HepG2 (cell line): ENCODE data around the gene OAS1. TPM values are rescaled to one million over a fixed set of nuclear protein-coding genes. Genes with fewer than 3 reads are reported as not detected.

Experiments
- ATAC-seq: fragments of 200-7000 bp; cut with Tn5 transposase; 3 replicates; pipeline ENCODE4 v1.9.1; 2020; ENCODE audit warnings: mild to moderate bottlenecking, moderate library complexity
- BruUV-seq: library from RNA; stranded (reverse); fragments of 400-500 nt; replicated peaks from 2 replicates; lab custom pipeline; 2021; lab: Mats Ljungman, UMichigan
- CTCF ChIA-PET: fragments of 300-600 bp; formaldehyde crosslinking; extraction: SDS; loops from one replicate; lab custom pipeline; 2021; ENCODE audit warnings: low total read pairs, inconsistent platforms, low intra/inter-chr PET ratio; lab: Yijun Ruan, JAX
- POLR2A ChIA-PET: fragments of 350-600 bp; sonication (Branson Sonifier 250); formaldehyde crosslinking; loops from one replicate; lab custom pipeline; 2020; ENCODE audit warnings: antibody characterized with exemption, inconsistent platforms; lab: Yijun Ruan, JAX
- DNase-seq: peaks from one replicate; pipeline ENCODE4 v3.0.0-alpha.2; 2015; ENCODE audit warnings: low spot score
- FAIRE-seq: peaks from 3 replicates; lab custom pipeline; 2011; peaks lifted over from hg19 to GRCh38; lab: Jason Lieb, UNC
- H2AFZ ChIP-seq: one replicate; pipeline ENCODE4 v1.6.1; 2011; ENCODE audit warnings: low read length, inconsistent platforms
- H3K27ac ChIP-seq: fragments of 300-600 bp; 3 replicates; pipeline ENCODE4 v1.8.0; 2011; ENCODE audit warnings: mixed run types, mild to moderate bottlenecking, mixed read lengths, low read length, inconsistent platforms; ENCODE audit not compliant: insufficient read depth; ENCODE audit errors: extremely low read length
- H3K27me3 ChIP-seq, 2 experiments: fragments of 200-600 bp in 1 of 2; 2 replicates in 1 of 2; 3 replicates in 1 of 2; pipeline versions ENCODE4 v1.6.0 to v1.8.0; 2011; ENCODE audit warnings: low read length in 2 of 2, mild to moderate bottlenecking in 2 of 2, moderate library complexity in 2 of 2, inconsistent platforms in 1 of 2; ENCODE audit not compliant: insufficient read depth in 2 of 2, control insufficient read depth in 1 of 2
- H3K36me3 ChIP-seq, 2 experiments: fragments of 200-600 bp in 1 of 2; replicated peaks in 1 of 2; 2 replicates in 1 of 2; 3 replicates in 1 of 2; pipeline versions ENCODE4 v1.5.1 to v1.8.0; 2011; ENCODE audit warnings: low read length in 2 of 2, inconsistent platforms in 1 of 2; ENCODE audit not compliant: insufficient read depth in 2 of 2, control insufficient read depth in 1 of 2
- H3K4me1 ChIP-seq: 2 replicates; pipeline ENCODE4 v1.5.1; 2012; ENCODE audit warnings: low read length, inconsistent platforms; ENCODE audit not compliant: insufficient read depth
- H3K4me2 ChIP-seq: 2 replicates; pipeline ENCODE4 v1.6.0; 2011; ENCODE audit warnings: low read depth, low read length, inconsistent platforms
- H3K4me3 ChIP-seq, 3 experiments: fragments of 200-600 bp in 1 of 3; sonication (generic), shearing (Covaris generic) in 1 of 3; replicated peaks in 1 of 3; 2 replicates each; pipeline ENCODE4 v1.5.1; 2011 to 2016; ENCODE audit warnings: low read length in 3 of 3, inconsistent platforms in 2 of 3, low read depth in 2 of 3, mild to moderate bottlenecking in 2 of 3, control low read depth in 1 of 3, mixed read lengths in 1 of 3; ENCODE audit not compliant: insufficient read depth in 1 of 3
- H3K79me2 ChIP-seq: one replicate; pipeline ENCODE4 v1.6.1; 2011; ENCODE audit warnings: low read length, inconsistent platforms; ENCODE audit not compliant: insufficient read depth
- H3K9ac ChIP-seq: 2 replicates; pipeline ENCODE4 v1.6.0; 2011; ENCODE audit warnings: mild to moderate bottlenecking, low read depth, low read length, inconsistent platforms; ENCODE audit not compliant: insufficient read depth
- H3K9me3 ChIP-seq: 2 replicates; pipeline ENCODE4 v1.5.1; 2012; ENCODE audit warnings: mild to moderate bottlenecking, low read length
- H4K20me1 ChIP-seq: 2 replicates; pipeline ENCODE4 v1.6.0; 2011; ENCODE audit warnings: inconsistent platforms, mild to moderate bottlenecking, low read length, moderate library complexity; ENCODE audit not compliant: insufficient read depth
- ARID5B ChIP-seq: IDR thresholded peaks from 2 replicates; pipeline ENCODE4 v1.4.0; 2020; ENCODE audit warnings: mild to moderate bottlenecking, missing genetic modification reagents
- GRHL1 ChIP-seq: sonication (generic); formaldehyde crosslinking; conservative IDR thresholded peaks from 2 replicates; pipeline ENCODE4 v1.8.0; 2022; ENCODE audit warnings: missing genetic modification reagents
- HNF4G ChIP-seq, 2 experiments: sonication (generic) in 1 of 2; formaldehyde crosslinking in 1 of 2; IDR thresholded peaks; 2 replicates each; pipeline versions ENCODE4 v1.4.0 to v1.6.1; 2011 to 2020; ENCODE audit warnings: borderline replicate concordance in 2 of 2, low read depth in 2 of 2, mild to moderate bottlenecking in 2 of 2, low read length in 1 of 2, missing genetic modification reagents in 1 of 2, moderate library complexity in 1 of 2
- ISL2 ChIP-seq: sonication (generic); formaldehyde crosslinking; IDR thresholded peaks from 2 replicates; pipeline ENCODE4 v1.5.0; 2020; ENCODE audit warnings: missing genetic modification reagents
- MXI1 ChIP-seq: IDR thresholded peaks from 3 replicates; pipeline ENCODE4 v1.6.1; 2012; ENCODE audit warnings: low read depth, low read length, inconsistent platforms, borderline replicate concordance
- SAFB2 ChIP-seq: sonication (generic); formaldehyde crosslinking; IDR thresholded peaks from 2 replicates; pipeline ENCODE4 v1.5.1; 2020; ENCODE audit warnings: missing genetic modification reagents, low read depth, mild to moderate bottlenecking, borderline replicate concordance
- SMAD3 ChIP-seq: sonication (generic); formaldehyde crosslinking; IDR thresholded peaks from 2 replicates; pipeline ENCODE4 v1.4.0; 2020; ENCODE audit warnings: missing genetic modification reagents
- ZNF12 ChIP-seq: sonication (generic); formaldehyde crosslinking; IDR thresholded peaks from 2 replicates; pipeline ENCODE4 v1.5.0; 2020; ENCODE audit warnings: missing genetic modification reagents
- WGBS: methylation state at CpG from one replicate; pipeline ENCODE4 v1.1.6; 2017; ENCODE audit warnings: low lambda C conversion rate; 5-methylcytosine and 5-hydroxymethylcytosine counted together
- in situ Hi-C: cut with HindIII; loops from 2 replicates; pipeline ENCODE4 v1.10.0; 2017; ENCODE audit warnings: low pct_unique_long_range_greater_than_20kb; ENCODE audit not compliant: extremely low pct_ligation_motif_present
- intact Hi-C: fragments of 100-400 bp; cut with micrococcal nuclease; formaldehyde crosslinking; loops from one replicate; pipeline ENCODE4 v1.10.0; 2022; ENCODE audit not compliant: unreplicated experiment
- polyA plus RNA-seq, 8 experiments: library from polyadenylated mRNA; depleted of rRNA in 3 of 8; stranded (reverse) in 7 of 8; unstranded in 1 of 8; fragments of >200 nt; fragmentation: Illumina TruSeq in 4 of 8; extraction: Trizol in 4 of 8; gene quantifications; 2 replicates each; pipeline versions ENCODE4 v1.2.1 to v1.2.3, GENCODE V29; 2011 to 2016; ENCODE audit warnings: low read depth in 4 of 8, missing spikeins in 1 of 8, mixed read lengths in 1 of 8; ENCODE audit not compliant: insufficient read depth in 1 of 8
- total RNA-seq, 5 experiments: library from RNA; depleted of rRNA; stranded (reverse); fragments of >200 nt; fragmentation: Illumina TruSeq; extraction: Trizol; gene quantifications; 2 replicates each; pipeline ENCODE4 v1.2.3, GENCODE V29; 2016; ENCODE audit warnings: low read depth in 1 of 5

OAS1 gene
- total and polyA plus RNA-seq, 2 of the 13 experiments (the other 11 are each of a cell fraction or from before 2014, with no cell fraction given), result 6.5 to 10.6 TPM

- TF ChIP-seq ARID5B, result peak; percentile 43
Observed at GRCh38 chr12:112926416-112927033, 19.8 kb downstream of the OAS1 start (continued).

GRCh38 chr12:112927475-112927874 is 20.7 kb downstream of the OAS1 start:
- Histone ChIP-seq H3K4me3 (no peak overlapping the region), H3K79me2 (no peaks in the 10 kb centered on the region), H3K4me2 (no peak overlapping the region), H3K27me3 (no peaks in the 10 kb centered on the region), H4K20me1 (no peaks in the 10 kb centered on the region), H3K4me1 (peaks cover 43% of the 10 kb centered on the region), H3K9me3 (no peaks in the 10 kb centered on the region; the same call in 1 of the 2 replicates), H3K27ac (no peak overlapping the region), H3K9ac (no peak overlapping the region), H3K36me3 (no peaks in the 10 kb centered on the region), H2AFZ (no peak overlapping the region)
- 54% methylated on average over 3 of the region's 3 CpGs for whole genome bisulfite sequencing
- ChIA-PET POLR2A (interaction anchor here (3.9 kb wide), 1 partner anchor 20 kb away, joined by 34 read pairs; the partner anchor contains the start of gene OAS1), CTCF (no interaction called here)
- ATAC-seq (no peak), DNase-seq (no peak), FAIRE-seq (no peak)
- intact Hi-C loops (no loop called here), in situ Hi-C loops (no loop called here)
- BruUV-seq, result no TSS peak
- TF ChIP-seq SAFB2 (CRISPR knock-in tag) (no peak), SMAD3 (CRISPR knock-in tag) (no peak), HNF4G (IDR thresholded peaks at IDR 0.05; ENCODE audit: borderline replicate concordance, low read depth, low read length) (no peak), HNF4G (CRISPR knock-in tag; IDR thresholded peaks at IDR 0.05; ENCODE audit: borderline replicate concordance, low read depth) (no peak), ZNF12 (CRISPR knock-in tag) (peak; percentile 97), MXI1 (no peak), GRHL1 (no peak), ISL2 (CRISPR knock-in tag) (no peak)
- TF ChIP-seq, all 625 proteins: peak for 1
